ENCODE data around the gene MFSD2A. TPM values are rescaled to one million over a fixed set of nuclear protein-coding genes. Genes with fewer than 3 reads are reported as not detected.

MFSD2A gene
- total and polyA plus RNA-seq, 10 of the 15 experiments (the other 5 are each of a cell fraction or from before 2014, with no cell fraction given): 0.84 to 30.1 (median 15.2) TPM

- Histone ChIP-seq H3K9ac (ENCODE audit: control insufficient read depth, insufficient read depth, low read length) (no peak overlapping the region), H3K27me3 (replicated peaks in 1 of 2; ENCODE audit: control insufficient read depth in 2 of 2, insufficient read depth in 2 of 2, low read length in 1 of 2) (no peaks in the 10 kb centered on the region), H3K4me3 (no peak overlapping the region), H2AFZ (ENCODE audit: control insufficient read depth, low read depth, low read length) (no peak overlapping the region), H4K20me1 (ENCODE audit: control insufficient read depth, insufficient read depth) (no peaks in the 10 kb centered on the region), H3K4me1 (ENCODE audit: control insufficient read depth, insufficient read depth, low read length) (peaks cover 16% of the 10 kb centered on the region), H3K27ac (ENCODE audit: control insufficient read depth, insufficient read depth) (no peak overlapping the region), H3K9me3 (replicated peaks; ENCODE audit: control insufficient read depth, insufficient read depth, low read length) (no peaks in the 10 kb centered on the region), H3K36me3 (ENCODE audit: control insufficient read depth in 2 of 2, insufficient read depth in 2 of 2, low read length in 1 of 2) (no peaks in the 10 kb centered on the region), H3K4me2 (ENCODE audit: control insufficient read depth, insufficient read depth) (no peak overlapping the region), H3K79me2 (ENCODE audit: control insufficient read depth, insufficient read depth, low read length) (no peaks in the 10 kb centered on the region)
- CTCF ChIA-PET: interaction anchor here (1.0 to 1.5 kb wide), 2 partner anchors 42 to 71 kb away, joined by 3 to 8 read pairs; no protein-coding TSS in a partner anchor
- RAD21 ChIA-PET (ENCODE audit: unreplicated experiment): no interaction called here
- intact Hi-C loops (cut with micrococcal nuclease; ENCODE audit: unreplicated experiment) (no loop called here), in situ Hi-C loops (cut with MboI) (no loop called here)
- FAIRE-seq (no peak), ATAC-seq (no peak), DNase-seq (ENCODE audit: low read depth, low spot score) (no peak)
- no TSS peak for BruUV-seq (replicated peaks)
- 75% methylated on average over 4 of the region's 4 CpGs for WGBS (ENCODE audit: insufficient coverage, insufficient replicate concordance, low lambda C conversion rate, missing lambda C conversion rate)
- POLR2A ChIA-PET: interaction anchor here (0.6 kb wide), 1 partner anchor 169 kb away, joined by 4 read pairs; no protein-coding TSS in a partner anchor
- SMC1A ChIA-PET (ENCODE audit: uncharacterized antibody, unreplicated experiment): interaction anchor here (1.8 kb wide), 1 partner anchor 38 kb away, joined by 4 read pairs; no protein-coding TSS in a partner anchor
- no peak for TF ChIP-seq FOXM1 (IDR thresholded peaks at IDR 0.05; ENCODE audit: low read depth, low read length)
- TF ChIP-seq NFIC (IDR thresholded peaks at IDR 0.05; ENCODE audit: low read depth, low read length): no peak
- no peak for TF ChIP-seq RB1 (IDR thresholded peaks at IDR 0.05; ENCODE audit: borderline replicate concordance)
- TF ChIP-seq ATF3 (IDR thresholded peaks at IDR 0.05; ENCODE audit: borderline replicate concordance, extremely low read depth, low read depth, low read length): no peak
- no peak for TF ChIP-seq SIN3A (IDR thresholded peaks at IDR 0.05; ENCODE audit: low read depth, low read length)
- TF ChIP-seq DPF2 (IDR thresholded peaks at IDR 0.05): no peak
- TF ChIP-seq IRF4 (IDR thresholded peaks at IDR 0.05; ENCODE audit: low read depth, low read length): no peak
- no peak for TF ChIP-seq CTCF (IDR thresholded peaks at IDR 0.05 in 2 of 3, conservative IDR thresholded peaks at IDR 0.05 in 1 of 3; ENCODE audit: control insufficient read depth in 2 of 3, extremely low read depth in 1 of 3, insufficient read depth in 1 of 3, low read depth in 3 of 3, low read length in 3 of 3)
- TF ChIP-seq, protein P1, sequence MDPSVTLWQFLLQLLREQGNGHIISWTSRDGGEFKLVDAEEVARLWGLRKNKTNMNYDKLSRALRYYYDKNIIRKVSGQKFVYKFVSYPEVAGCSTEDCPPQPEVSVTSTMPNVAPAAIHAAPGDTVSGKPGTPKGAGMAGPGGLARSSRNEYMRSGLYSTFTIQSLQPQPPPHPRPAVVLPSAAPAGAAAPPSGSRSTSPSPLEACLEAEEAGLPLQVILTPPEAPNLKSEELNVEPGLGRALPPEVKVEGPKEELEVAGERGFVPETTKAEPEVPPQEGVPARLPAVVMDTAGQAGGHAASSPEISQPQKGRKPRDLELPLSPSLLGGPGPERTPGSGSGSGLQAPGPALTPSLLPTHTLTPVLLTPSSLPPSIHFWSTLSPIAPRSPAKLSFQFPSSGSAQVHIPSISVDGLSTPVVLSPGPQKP (IDR thresholded peaks at IDR 0.05; ENCODE audit: low read depth, low read length): no peak
- no peak for TF ChIP-seq ZNF24 (IDR thresholded peaks at IDR 0.05)
- TF ChIP-seq KDM1A (IDR thresholded peaks at IDR 0.05; ENCODE audit: borderline replicate concordance): no peak
- no peak for TF ChIP-seq SRF (IDR thresholded peaks at IDR 0.05; ENCODE audit: low read depth in 2 of 2, low read length in 2 of 2)
- TF ChIP-seq MEF2A (IDR thresholded peaks at IDR 0.05; ENCODE audit: insufficient read depth, low read depth, low read length): no peak
- no peak for TF ChIP-seq TCF3 (IDR thresholded peaks at IDR 0.05; ENCODE audit: borderline replicate concordance, insufficient read depth, low read depth, low read length)
- no peak for TF ChIP-seq SMARCA5 (IDR thresholded peaks at IDR 0.05)
- TF ChIP-seq, protein P2, sequence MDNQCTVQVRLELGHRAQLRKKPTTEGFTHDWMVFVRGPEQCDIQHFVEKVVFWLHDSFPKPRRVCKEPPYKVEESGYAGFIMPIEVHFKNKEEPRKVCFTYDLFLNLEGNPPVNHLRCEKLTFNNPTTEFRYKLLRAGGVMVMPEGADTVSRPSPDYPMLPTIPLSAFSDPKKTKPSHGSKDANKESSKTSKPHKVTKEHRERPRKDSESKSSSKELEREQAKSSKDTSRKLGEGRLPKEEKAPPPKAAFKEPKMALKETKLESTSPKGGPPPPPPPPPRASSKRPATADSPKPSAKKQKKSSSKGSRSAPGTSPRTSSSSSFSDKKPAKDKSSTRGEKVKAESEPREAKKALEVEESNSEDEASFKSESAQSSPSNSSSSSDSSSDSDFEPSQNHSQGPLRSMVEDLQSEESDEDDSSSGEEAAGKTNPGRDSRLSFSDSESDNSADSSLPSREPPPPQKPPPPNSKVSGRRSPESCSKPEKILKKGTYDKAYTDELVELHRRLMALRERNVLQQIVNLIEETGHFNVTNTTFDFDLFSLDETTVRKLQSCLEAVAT (IDR thresholded peaks at IDR 0.05): no peak
- TF ChIP-seq, protein P3, sequence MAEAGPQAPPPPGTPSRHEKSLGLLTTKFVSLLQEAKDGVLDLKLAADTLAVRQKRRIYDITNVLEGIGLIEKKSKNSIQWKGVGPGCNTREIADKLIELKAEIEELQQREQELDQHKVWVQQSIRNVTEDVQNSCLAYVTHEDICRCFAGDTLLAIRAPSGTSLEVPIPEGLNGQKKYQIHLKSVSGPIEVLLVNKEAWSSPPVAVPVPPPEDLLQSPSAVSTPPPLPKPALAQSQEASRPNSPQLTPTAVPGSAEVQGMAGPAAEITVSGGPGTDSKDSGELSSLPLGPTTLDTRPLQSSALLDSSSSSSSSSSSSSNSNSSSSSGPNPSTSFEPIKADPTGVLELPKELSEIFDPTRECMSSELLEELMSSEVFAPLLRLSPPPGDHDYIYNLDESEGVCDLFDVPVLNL (IDR thresholded peaks at IDR 0.05; ENCODE audit: low read depth, low read length): no peak
Measured at GRCh38 chr1:39990428-39990827, 35.5 kb downstream of the MFSD2A start.

Data from GM12878 (cell line).